ENCODE data around the gene OSBP2.
"Not testable (repeated sequence)": the region's sequence is repeated elsewhere in the genome, so short reads cannot be mapped to it uniquely, and the experiment has no call there.

Gene OSBP2

DNA sequence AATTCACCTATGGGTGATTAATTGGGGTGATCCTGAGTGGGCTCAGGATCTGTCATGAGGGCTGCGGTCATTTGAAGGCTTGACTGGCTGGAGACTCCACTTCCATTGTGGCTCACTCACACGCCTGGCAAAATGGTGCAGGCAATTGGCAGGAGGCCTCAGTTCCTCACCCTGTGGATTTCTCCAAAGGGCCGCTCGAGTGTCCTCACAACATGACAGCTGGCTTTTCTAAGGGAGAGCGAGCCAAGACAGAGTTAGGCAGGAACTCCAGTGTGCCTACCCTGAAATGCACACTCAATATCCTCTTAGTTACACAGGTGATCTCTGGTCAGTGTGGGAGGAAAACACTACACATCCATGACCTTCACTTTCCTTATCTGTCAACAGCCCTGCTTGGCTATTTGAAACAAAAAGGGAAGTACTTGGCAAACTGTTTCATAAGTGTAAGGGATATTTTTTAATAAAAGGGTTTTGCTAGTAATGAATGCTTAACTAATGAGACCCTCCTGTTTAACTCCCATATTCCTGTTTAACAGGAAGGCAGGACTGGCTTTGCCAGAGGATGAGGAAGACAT, 25.7 kb downstream of the OSBP2 start:
- DNase-seq: no peak

DNA sequence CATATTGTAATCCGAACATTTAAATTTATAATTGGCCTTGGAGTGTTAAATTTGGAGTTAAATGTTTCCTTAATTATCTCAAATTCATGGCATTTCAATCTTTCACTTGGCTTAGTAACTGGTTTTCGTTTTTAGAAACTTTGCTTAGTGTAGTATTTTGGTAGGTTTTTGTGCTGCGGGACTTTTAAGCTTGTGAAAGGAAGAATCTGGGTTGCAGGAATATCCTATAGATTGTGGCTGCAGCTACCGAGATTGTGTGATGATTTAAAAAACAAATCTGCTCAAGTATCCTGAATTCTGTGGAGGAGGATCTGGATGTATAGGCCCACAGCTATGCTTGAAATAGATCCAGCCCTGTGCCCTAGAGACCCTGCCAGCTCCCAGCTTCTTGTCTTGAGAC, 27.1 kb downstream of the OSBP2 start:
- DNase-seq: no peak

DNA sequence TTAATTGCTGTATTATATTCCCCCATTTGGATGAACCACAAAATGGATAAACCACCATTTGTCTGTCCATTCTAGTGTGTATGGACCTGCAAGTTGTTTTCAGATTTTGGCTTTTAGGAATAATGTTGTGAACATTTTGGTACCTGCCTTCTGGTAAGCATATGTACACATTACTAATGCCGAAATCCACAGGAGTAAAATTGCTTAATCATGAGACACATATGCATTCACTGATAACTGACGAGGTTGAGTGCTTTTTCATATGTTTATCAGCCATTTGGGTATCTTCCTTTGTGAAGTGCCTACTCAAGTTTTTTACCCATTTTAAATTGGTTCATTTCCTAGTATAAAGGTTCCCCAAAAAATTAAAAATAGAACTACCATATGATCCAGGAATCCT, 34.2 kb downstream of the OSBP2 start:
- DNase-seq: no peak

DNA sequence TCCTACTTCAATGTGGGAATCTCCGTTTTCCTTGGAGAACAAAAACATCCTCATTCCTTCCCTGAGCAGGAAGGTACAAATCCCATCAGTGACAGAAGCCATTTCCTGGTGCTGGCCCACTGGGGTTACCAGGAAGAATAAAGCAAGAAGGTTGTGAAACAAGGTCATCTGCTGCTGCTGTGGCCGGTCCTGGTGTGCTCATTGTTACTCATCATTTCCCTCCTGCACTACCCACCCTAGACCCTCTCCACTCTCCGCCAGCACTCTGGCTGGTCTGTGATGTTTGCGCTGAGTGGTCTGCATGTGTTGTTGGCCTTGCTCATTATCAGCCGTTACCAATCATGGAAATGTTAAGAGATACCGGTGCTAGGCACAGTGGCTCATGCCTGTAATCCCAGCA, 37.0 kb downstream of the OSBP2 start:
- DNase-seq: no peak

DNA sequence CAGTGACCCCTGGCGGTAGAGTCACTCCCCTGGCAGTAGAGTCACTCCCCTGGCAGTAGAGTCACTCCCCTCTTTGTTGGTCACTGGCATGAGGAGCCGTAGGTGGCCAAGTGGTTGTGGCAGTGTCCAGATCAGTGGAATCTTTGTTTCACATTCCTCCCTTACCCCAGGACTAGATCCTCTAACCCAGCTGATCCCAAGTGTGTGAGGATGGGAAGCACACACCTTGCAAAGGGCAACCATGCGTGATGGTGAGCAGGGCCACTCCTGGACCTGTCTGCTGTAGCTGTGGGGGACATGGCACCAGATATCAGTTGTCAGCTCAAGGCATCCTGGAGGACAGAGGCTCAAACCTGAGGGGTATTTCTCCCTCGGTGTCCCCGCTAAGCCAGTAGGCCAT, 37.8 kb downstream of the OSBP2 start:
- no peak for DNase-seq

DNA sequence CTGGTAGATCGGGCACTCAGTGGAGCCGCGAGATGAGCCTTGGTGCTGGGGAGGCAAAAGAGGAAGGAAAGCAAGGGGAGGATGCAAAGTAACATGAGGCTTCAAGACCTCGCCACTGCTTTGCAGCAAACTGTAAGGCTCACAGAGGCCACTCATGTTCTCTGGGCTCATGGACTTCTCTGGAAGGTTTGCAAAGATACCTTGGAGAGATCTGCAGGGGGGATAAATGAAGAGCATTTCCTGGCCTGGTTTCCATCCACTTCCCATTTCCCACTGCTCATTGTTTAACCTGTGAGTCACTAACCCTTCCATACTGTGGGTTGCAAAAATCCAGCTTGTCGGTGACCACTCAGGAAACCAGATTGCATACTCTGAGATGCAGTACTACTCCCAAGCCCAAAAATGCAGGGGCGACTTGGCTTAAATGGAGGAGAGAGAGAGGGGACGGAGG, 38.5 kb downstream of the OSBP2 start:
- no peak for DNase-seq

DNA sequence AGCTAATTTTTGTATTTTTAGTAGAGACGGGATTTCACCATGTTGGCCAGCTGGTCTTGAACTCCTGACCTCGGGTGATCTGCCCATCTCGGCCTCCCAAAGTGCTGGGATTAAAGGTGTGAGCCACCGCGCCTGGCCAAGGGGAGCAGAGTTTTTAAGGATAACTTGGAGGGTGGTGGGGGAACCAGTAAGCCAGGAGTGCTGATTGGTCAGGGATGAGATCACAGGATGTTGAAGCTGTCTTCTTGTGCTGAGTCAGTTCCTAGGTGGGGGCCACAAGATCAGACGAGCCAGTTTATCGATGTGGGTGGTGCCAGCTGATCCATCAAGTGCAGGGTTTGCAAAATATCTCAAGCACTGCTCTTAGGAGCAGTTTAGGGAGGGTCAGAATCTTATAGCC, 45.3 kb downstream of the OSBP2 start:
- DNase-seq: not testable (repeated sequence)

DNA sequence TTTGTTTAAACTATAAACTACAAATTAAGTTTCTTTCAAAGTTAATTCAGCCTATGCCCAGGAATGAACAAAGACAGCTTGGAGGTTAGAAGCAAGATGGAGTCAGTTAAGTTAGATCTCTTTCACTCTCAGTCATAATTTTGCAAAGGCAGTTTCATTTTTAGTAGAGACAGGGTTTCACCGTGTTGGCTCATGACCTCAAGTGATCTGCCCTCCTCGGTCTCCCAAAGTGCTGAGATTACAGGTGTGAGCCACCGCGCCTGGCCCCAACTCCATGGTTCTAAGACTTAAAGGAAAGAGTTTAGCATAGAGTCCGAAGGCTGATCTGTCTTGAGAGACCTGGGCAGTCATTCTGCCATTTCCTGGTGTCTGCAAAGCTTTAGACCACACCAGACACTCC, 45.8 kb downstream of the OSBP2 start:
- DNase-seq: not testable (repeated sequence)

DNA sequence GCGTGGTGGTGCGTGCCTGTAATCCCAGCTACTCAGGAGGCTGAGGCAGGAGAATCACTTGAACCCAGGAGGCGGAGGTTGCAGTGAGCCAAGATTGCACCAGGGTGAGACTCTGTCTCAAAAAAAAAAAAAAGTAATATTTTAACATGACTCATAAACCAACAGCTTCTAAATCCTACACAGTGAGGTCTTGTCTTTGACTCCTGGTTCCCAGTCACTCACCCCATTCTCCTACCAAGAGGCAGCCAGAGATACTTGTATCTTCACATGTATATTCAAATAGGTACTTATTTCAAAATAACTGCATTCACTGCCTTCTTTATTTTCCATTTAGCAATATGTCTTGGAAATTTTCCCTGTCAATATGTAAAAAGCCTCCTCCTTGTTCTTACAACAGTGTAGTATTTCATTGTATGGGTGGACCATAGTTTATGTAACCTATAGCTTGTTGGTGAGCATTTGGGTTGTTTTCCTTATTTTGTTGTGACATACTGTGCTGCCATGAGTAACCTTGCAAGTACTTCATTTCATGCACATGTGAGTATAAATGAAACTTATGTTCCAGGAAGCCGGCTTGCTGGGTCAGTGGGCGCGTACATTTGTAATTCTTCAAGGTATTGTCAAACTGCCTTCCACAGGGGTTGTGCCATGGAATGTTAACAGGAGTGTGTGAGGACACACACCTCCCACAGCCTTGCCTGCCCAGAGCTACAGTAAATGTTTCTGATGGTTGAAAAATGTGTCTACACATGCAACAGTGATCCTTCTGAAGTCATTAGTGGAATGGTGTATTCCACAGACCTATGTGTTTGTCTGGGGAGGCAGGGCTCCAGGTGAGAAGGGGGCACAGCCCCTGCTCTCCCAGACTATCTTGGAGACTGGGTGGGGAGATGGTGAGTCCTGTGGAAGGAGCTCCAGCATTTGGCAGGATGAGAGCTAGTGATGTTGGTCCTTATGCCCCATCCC, 47.9 kb downstream of the OSBP2 start:
- no peak for DNase-seq

DNA sequence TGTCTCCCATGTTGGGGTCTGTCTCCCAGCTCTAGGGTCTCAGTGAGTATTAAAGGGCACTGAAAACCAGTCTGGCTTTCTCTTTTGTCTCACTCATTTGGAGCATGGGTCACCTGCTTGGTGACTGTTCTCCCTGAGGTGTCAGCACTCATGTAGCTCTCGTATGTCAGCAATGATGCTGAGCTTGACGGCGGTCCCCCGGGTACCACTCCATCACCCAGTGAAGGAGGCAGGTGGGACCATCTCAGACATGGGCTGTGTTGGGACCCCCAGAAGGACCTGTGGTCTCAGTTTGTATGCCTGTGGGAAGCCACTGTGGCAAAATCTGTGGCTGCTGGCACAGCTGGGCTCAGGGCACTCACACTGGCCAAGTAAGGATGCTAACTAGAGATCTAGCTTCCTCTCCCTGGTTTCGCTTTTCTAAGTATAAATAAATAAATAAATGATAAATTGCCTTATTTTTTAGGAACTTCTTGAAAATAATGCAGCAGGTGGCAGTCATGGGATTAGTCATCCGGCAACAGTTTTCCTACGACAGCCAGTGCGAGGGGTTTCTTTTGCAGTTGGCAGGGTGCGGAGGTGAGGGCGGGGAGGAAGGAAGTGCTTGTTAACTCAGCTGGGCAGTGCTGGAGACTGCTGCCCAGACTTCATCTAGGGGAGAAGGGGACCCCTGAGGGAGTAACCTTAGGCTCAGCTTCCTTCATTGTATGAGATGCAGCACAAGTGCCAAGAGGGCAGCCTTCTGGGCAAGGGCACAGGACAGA, 48.8 kb downstream of the OSBP2 start:
- no peak for DNase-seq

DNA sequence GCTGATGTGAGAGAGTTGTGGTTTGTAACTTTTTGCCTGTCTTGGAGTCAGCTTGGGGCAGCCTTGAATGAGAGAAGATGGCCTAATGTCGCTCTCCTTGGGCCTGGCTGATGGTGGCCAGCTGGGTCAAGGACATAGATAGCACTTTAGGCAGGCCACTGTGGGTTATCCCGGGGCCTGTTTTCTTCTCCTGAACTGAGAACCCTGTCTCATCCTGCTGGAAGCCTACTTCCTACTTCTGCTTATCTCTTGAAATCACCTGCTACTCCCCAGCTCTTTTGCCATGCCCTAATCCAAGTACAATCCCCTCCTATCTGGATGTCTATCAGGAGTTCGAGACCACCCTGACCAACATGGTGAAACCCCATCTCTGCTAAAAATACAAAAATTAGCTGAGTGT, 49.5 kb downstream of the OSBP2 start:
- no peak for DNase-seq

DNA sequence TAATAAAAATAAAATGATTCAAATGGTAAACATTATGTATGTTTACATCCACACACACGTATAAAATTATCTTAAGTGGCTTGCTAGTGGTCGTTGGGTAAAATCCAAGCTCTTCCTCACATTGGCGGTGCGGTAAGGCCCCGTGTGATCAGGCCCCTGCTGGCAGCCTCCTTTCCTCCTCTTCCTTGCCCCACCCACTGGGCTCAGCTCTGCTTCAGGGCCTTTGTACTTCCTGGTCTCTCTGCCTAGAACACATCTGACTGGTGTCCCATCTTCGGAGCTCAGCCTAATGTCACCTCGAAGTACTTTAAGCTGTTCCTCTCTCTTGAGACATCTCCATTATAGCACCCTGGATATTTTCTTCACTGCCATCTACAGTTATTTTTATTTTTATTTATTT, 52.8 kb downstream of the OSBP2 start:
- no peak for DNase-seq

DNA sequence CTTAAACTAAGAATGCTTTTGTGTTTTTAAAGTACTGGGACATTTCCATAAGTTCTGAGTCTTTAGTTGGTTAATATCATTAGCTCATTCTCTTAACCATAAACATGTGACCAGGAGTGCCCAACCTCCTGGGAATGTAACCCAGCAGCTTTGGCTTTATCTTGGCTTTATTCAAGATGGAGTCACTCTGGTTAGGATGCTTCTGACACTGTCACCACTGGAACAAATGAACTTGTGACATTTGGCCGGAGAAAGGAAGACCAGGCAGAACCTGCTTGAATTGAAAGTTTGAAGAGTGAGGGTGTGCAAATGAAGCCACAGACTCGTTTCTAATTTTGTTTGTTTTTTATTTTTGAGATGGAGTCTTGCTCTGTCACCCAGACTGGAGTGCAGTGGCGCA, 54.6 kb downstream of the OSBP2 start:
- no peak for DNase-seq

DNA sequence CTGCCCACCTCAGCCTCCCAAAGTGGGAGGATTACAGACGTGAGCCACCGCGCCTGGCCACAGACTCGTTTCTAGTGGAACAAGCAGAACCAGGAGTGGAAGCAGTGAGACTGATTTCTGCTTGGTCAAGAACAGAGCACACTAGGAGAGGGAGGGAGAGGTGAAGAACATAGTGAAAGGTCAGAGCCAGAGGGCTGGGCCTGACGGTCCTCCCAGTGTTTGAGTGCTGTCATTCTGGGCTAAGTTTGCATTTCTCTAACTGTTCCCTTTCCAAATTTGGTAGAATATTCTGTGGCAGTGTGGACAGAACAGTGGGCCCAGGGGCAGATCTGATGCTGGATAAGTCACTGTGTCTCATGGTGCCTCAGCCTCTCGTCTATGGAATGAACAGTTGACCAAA, 55.2 kb downstream of the OSBP2 start:
- DNase-seq: no peak

DNA sequence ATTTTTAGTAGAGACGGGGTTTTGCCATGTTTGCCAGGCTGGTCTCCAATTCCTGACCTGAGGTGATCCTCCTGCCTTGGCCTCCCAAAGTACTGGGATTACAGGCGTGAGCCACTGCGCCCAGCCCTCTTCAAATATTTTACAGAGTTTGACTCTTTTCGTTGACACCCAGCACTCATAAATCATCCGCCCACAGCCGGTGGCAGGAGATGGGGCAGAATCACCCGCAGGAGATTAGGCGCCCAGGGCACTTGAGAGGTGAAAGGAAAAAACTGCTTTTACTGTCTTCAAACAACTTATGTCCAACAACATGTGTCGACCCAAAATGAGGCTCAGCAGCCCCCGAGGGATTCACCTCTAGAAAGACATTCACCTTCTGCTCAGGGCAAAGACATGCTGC, 56.9 kb downstream of the OSBP2 start:
- no peak for DNase-seq

DNA sequence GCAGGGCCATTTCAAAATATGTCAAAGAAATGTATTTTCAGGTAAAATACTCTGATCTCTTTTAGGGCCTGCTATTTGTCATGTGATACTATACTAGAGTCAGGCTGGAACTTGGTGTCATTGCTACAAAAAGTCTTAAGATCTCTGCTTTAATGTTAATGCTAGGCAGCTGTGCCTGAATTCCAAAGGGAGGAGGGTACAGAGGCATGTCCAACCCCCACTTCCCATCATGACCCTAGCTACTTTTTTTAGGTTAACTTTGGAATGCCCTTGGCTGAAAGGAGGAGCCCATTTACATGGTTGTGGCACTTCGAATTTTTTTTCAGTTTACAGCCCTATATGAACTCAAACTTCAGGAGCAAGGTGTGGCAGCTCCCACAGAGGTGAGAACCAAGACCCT, 58.1 kb downstream of the OSBP2 start:
- no peak for DNase-seq

DNA sequence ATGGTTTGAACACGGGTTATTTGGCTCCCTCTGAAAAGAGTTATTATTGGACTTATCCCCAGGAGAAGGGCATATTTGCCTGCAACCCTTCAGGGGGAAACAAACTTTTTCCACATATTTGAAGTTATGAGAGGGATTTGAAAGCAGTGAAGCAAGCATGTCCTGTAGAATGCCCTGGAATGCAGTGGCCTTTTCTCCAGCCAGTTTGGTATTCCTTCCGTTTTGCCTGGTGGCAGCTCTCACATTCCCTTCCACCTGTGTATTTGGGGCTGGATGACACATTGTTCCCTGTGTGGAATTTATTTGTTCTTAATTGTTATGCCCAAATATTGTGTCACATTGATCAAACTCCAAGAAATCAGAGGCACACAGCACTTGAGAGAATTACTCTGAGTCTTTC, 59.0 kb downstream of the OSBP2 start:
- no peak for DNase-seq

DNA sequence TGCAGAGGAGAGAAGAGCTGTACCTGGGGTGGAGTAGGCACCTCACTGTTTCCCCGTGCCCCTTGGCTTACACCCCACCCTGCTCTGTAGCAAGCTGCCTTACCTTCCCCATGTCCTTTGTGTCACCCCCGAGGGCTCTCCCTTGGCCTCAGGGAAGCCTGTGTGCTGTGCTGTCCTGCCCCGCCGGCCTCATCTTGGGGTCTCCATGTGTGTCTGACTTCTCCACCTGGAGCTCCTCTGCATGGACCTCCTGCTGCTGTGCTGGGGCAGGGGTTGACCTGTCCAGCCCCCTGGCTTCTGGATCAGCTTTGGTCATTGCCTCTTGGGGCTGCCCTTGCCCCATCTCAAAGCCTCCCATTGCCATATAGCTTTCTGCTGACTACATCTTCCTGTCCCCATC, 59.8 kb downstream of the OSBP2 start:
- no peak for DNase-seq

DNA sequence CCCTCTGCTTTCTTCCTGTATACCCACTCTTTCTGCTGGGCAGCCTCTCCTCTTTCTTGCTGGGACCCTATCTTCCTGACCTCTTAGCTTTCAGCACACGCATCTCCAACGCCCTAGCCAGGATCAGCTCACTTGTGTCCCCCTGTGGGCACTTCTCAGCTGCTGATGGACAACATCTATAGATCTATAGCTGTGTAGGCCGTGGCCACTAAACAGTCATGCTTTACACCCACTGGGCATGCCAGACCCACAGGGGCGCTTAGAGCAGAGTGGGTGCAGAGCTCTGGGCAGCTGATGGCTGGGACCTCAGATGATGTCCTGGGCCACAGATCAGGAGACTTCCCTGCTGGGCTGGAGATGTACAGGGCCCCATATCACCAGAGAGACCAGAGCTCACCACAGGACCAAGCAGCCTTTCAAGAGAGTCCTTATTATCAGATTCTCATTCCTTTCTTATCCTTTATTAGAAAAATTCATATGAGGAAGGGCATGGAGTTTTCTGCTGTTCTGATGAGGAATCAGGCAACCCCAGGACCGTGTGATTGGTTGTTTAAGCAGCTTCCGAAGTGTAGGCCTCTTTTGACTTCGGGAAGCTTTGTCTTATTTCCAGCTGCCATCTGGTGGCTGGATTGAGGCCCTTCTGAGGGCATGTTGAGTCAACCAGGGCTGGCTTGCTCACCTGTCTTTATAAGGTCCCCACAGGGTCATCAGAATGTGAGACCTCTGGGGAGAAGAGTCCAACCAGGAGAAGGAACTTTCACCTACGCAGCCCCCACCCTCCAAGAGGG, 60.5 kb downstream of the OSBP2 start:
- peak; percentile 51 for DNase-seq

DNA sequence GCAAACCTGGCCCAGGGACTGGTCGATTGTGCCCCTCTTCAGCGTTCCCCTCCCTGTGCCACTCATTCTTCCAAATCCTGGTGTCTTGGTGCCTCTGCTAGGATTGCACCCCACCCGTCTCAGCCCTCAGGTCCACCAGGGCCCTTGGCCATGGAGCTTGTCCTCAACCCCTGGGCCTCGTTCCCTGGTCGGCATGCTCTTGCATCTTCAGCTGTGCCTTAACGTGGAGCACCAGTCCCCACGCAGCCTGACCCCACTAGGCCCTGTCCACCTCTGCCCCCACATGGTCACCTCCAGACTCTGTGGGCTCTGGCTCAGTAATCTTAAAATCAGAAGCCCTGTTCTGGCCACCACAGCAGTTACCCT, 61.1 kb downstream of the OSBP2 start:
- DNase-seq: no peak

DNA sequence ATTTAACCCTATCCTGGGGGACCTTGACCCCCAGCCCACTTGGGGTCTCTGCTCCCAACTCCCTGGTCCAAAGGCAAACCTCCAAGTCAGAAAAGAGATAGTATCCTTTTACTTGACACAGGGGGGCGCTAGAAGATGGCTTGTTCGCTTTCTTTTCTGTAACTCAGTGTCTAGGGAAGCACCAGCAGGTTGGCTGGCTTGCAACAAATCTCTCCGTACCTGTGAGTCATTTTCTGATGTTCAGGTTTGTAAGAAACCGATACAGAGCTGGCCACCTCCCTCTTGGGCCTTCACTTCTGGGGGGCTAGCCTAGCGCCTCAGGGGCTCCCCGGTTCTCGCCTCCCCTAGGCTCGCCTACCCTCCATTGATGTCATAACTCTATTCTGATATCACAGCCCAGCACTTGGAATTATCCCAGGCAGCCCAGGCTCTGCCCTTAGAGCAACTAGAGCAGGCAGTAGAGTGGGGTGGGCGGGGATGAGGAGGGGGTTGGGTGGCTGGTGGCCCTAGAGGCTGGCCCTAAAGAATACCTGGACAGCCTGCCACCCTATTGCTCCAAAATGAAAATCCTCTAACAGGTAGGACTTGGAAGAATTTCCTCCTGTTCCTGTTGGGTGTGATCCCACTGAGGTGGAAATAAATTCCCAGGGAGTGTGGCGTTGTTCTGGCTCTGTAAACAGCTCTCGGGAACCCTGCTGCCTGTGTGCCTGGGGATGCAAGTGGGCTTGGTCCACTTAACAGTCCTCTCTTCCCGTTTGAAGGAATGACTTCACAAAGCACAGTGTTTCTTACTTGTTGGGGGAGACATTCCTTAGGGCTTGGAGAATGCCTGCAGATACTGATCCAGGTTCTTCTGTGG, 69.4 kb downstream of the OSBP2 start:
- DNase-seq: peak; percentile 65

DNA sequence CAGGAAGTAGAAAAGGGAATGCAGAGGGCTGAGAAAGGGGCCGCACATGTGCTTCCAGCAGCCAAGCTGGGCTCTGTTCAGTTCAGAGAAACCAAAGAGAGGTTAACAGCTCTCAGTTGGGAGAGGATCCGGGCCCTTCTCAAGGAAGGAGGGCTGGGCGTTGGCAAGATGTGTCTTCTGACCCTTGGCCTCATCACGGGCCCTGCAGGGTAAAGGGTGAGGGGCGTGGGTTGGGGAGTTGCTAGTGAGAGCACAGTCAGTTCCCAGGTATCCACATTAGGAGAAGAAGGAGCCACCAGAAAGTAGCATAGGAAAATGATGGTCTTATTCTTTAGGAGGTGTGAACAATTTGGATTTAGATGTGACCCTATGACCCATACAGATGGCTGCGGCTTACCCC, 73.0 kb downstream of the OSBP2 start:
- DNase-seq: no peak
